Activated CD8-positive, alpha-beta memory T cell treated with anti-CD3 and anti-CD28 coated beads for 24 hours (primary cell): Measurements from ENCODE around the gene DGKB.

Experiments
- DNase-seq: peaks from one replicate; pipeline ENCODE4 v3.0.0-alpha.2; 2020

The DGKB gene

DNA sequence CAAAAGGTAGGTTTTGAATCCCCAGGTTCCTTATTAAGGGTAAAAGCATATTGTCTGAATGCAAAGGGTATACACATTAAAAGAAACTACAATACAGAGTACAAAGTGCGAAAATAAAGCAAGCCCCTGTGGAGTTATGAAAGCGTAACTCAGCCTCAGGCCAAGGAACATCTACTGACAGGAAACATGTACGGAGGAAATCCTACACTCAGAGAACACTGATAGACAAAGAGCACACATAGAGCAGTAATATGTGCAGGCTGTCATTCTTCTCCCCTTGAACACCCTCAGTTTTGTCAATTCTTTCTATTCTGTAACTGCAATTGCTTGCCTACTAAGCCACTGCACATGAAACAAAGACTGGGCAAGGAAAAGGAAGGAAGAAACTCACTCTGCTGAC, 150.2 kb downstream of the DGKB start:
- DNase-seq, result no peak

DNA sequence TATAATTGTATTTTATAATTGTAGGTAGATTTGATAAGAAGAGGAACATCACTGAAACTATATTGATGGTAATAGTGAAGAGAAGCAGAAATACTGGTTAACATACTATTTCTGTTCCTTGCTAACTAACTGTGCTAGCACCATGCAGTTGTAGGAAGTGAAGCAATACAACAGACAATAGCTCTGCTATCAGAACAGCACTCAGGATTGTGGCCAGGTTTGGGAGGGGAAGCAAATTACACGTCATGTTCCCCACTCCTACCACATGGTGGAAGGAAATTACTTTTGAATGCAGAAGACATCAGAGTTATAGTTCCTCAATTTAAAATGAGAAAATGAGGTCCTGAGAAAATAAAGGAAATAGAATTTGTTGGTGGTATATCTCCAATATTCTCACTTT, 151.1 kb downstream of the DGKB start:
- no peak for DNase-seq

GRCh38 chr7:14748461-14748860, 154.1 kb downstream of the DGKB start:
- DNase-seq, result no peak

DNA sequence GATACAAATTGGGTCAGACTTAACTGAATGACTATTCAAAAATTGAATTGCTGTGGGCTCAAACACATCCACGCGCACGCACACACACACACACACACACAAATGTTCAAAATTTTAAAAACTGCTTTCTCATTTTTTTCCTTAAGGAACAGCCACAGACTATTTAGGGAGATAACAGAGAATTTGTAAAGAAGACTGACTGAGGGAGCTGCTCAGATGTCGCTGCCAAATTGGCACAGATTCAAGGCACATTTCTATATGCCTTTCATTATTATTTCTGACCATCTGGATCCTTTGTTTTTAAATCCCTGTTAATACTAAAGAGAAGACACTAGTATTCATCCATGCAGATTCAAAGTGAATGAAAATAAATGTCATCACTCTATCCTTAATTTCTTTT, 154.8 kb downstream of the DGKB start:
- DNase-seq, result no peak

- DNase-seq, result no peak
These were observed 157.5 kb downstream of the DGKB start for GRCh38 chr7:14745076-14745475.

DNA sequence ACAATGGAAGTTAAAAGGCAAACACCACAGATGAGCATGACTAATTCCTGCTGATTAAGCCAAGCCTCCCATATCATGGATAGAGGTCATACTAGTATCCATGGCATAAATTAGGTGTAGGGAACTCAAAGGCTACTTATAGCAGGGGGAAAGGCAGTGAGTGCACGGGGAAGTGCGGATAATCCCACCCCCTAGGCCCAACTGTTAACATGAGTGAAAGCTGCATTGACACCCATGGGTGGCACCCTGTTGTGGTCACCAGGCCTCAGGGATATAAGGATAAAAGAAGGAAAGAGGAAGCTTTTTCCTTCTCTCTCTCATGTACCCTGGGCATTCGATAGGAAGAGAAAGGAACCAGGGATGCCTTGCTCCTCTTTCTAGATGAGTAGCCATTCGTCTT, 161.9 kb downstream of the DGKB start:
- DNase-seq, result no peak

- no peak for DNase-seq
These were observed 162.7 kb downstream of the DGKB start for GRCh38 chr7:14739841-14740185.

DNA sequence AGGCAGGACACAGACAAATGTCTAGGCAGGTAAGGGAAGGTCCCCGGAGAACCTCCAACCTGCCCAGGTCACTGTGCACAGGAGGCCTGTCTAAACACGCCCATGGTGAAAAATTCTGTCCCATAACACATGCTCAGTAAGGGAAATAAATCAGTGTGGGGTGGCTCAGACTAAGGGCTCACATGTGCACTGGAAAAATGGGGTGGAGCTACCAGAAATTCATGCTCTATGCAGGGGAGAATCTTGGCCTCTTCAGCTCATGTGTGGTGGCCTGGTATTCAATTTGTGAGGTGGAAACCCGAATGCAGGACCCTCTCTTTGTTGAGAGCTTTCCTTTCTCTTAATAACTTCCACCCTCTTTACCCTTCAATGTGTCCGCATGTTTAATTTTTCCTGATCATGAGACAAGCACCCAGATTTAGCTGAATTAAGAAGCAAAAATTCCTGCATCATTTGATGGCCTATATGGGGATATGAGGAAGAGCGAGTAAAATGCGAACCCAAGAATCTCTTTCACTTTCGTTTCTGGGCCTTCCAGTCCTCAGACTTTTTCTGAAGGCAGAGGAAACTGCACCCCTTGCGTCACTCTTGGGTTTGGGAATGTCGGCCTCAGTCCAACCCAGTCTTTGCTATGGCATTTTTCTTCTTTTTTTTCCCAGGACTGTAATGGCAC, 163.2 kb downstream of the DGKB start:
- DNase-seq, result no peak

DNA sequence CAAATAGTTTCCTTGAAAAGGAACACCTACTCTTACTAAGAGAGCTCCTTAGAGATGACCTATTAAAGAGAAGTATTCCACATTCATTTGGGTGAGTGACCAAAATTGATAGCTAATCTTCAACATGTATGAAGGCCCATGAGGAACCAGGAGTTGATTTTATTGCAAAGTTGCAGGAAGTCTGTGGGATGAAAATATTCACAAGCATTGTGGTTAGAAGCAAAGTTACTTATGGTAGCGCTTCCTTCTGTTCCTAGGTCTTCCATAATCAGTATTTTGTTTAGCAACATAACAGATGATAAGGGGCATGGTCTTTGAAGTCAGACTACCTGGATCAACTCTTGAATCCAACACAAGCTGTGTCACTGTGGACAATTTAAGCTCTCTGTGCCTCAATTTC, 164.5 kb downstream of the DGKB start:
- no peak for DNase-seq

DNA sequence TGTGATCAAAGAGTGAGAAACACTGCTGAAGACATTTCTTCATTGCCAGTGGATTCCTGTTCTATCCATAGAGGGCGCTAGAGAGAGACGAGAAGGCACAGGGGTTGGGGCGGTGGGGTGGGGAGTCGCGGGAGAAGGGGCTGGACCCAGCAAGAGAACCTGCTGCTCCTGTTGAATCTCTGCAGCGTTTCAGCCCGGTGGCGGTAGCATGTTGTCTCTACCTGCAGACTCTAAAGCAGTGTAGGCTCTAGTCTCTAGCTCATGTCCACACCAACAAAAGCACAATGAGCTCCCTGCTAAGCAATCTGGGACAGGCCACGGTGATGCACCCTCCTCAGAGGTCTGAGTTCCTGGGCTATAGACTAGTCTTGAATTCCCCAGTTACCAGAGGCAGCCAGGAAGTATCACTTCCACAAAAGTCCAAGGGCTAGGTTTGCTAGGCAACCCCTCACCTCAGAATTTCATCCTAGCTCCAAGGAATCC, 167.7 kb downstream of the DGKB start:
- no peak for DNase-seq

DNA sequence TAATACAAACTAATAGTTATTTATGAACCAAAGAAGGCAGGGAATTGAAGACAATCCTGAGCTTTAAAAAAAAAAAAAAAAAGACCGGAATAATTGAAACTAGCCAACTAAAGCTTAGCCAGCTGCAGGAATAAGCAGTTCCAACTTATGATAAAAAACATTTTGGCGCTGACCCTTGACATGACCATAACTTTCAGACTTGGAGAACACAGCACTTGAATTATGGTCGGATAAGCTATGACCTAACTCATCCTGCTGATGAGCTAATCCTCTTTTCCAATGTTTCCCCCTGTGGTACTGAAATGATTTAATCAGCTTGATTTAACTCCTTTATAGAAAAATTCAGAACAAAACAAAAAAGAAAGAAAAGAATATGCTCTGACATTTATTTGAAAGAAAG, 181.8 kb downstream of the DGKB start:
- no peak for DNase-seq

- DNase-seq, result no peak
These were observed 184.7 kb downstream of the DGKB start for GRCh38 chr7:14717816-14718215.

GRCh38 chr7:14717169-14717568, 185.4 kb downstream of the DGKB start:
- no peak for DNase-seq

DNA sequence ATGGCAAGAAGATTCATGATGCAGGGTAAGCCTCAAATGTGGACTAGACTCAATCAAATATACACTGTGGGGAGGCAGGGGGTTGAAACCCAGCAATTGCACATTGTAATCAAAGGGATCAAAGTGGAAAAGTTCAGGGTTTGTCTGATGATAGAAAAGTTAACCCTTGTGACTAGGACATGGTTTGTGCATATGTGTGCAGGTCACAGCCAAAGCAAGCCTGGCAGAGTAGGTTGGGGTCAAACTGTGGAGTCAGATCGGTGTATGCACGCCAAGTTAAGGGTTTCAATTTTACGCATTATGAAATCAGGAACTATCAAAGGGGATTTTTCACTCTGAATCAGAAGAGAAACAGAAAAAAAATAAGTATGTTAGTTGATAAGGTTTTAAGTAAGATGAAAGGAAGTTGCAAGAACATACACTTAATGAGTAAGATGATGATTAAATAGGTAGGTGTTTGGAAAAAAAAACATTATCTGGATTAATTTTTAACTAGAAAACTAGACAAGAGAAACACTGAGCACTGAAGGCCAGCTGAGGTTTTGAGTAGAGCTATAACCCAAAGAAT, 188.3 kb downstream of the DGKB start:
- no peak for DNase-seq

DNA sequence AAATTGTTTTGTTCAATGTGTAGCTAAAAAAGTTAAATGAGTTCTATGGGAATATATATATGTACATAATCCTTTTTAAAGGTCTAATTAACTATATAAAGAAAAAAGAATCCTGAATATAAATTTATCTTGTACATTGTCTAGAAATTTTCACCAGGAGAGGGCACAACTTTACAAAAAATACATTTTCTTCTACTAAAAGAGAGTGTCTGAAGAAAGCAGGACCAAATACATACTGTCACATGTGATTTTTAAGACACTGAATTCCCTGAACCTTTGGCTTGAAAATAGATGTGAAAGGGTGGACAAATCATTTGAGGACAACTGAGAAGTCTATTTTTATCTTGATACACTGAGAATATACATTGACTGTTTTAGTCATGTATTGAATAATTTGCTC, 204.3 kb downstream of the DGKB start:
- no peak for DNase-seq

DNA sequence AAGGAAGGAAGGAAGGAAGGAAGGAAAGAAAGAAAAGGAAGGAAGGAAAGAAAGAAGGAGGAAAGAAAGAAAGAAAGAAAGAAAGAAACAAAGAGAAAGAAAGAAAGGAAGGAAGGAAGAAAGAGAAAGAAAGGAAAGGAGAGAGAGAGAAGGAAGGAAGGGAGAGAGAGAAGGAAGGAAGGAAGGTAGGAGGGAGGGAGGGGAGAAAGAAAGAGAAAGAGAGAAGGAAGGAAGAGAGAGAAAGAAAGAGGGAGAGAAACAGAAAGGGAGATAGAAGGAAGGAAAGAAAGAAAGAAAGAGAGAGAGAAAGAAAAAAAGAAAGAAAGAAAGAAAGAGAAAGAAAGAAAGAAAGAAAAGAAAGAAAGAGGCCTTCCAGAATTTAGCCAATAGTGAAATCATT, 204.9 kb downstream of the DGKB start:
- no peak for DNase-seq

DNA sequence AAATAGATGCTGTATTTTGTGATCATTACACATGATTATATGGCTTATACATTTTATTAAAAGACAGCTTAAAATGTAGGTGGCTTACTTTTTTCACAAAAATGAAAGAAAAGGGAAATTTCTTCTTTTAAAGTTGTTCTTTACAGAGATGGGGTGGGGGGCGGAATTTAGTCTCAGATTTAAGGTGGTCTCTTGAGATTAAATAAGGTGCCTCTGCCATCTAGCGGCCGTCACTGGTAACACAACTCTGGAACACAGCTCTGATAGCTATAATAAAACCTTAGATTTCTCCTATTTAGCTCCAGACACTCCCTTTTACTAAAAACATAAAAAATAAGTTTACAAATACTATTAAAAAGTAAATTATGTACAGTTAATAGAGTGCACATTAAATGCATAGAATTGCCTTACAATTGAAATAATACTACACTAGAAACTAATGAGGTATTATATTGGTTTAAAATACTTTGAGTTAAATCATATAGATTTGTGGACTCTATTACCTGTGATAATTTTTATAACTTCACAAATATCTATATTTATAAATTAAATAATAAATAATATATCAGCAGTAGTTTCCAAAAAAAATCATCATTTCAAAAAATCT, 210.9 kb downstream of the DGKB start:
- peak; percentile 75 for DNase-seq

DNA sequence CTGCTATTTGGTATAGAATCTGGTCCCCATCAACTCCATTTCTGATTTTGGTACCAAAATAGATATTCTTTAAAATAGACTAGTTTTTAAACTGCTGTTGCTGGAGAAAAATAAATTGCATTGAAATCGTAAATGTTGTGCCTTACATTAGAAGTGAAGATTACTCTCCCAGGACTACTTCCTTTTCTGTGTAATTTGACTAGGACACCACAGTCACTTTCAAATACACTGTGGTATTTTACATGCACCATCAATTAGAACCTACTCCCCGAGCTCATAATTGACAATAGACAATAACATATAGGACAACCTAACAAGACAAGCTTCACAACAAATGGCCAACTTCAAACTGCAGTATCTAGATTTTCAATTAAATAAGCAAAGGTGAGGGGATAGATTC, 211.5 kb downstream of the DGKB start:
- no peak for DNase-seq

- no peak for DNase-seq
These were observed 212.1 kb downstream of the DGKB start for GRCh38 chr7:14690486-14690885.

GRCh38 chr7:14690075-14690474, 212.5 kb downstream of the DGKB start:
- no peak for DNase-seq

- DNase-seq, result no peak
These were observed 214.3 kb downstream of the DGKB start for GRCh38 chr7:14688208-14688607.

DNA sequence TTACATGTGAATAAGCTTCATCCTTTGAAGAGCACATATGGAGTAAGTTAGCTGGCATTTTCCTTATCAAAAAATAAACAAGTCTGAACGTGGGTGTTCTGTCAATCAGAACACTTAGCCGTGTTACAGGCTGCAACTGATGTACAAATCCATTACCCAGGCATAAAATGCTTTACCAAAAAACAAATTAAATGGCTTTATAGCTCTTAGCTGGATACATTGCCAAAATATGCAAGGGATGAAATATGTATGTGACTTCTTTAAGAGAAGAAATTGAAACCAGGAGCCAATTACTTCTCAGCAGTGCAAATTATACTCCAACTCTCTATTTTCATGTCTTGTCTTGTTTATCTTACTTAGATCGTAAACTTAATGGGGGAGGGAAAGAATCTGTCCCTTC, 214.8 kb downstream of the DGKB start:
- no peak for DNase-seq

DNA sequence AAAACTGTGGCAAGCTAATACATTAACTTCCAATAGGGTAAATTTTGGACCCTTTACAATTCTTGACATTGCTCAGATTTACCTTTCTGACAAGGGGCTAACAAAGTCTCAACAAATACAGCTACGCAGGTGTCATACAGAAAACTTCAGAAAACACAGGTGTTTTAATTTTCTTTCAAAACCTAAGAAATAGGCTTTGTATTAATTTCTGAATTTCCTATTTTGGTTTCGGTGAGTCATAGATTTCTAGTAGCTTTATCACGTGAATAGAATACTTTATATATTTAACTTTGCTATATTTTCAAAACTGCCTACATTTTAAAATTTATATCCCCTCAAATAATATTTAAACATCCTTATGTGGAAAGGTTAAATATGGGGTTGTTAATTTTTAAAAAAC, 215.3 kb downstream of the DGKB start:
- DNase-seq, result no peak

- no peak for DNase-seq
These were observed 217.4 kb downstream of the DGKB start for GRCh38 chr7:14685167-14685566.

DNA sequence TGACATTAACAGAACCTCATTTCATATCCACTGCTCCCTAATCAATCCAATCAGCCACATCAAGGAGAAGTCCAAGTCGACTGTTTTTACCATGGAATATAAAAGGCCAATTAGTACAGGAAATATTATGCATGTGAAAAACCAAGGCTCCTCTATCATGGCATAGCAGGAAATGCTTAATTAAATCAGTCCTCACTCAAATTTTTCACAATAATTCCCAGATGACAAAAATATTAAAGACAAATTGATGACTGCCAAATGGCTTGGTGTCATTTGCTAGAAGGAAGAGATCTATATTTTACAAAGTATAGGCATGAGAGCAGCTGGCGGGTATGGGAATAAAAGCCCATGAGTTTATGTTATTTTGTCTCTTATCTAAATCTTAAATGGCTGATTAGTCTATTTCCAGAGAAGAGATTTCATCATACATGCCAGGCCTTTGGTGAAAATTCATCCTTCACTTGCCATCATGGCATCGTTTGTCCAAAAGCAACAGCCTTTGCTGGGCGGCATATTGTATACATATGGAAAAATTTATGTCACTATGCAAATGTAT, 219.6 kb downstream of the DGKB start:
- no peak for DNase-seq
